Gastrocnemius medialis (tissue), 4 donors: ENCODE measurements around the gene SPI1.

Experiments
- POLR2A ChIP-seq, 2 donors: fragments of 450-650 bp; IDR thresholded peaks; one replicate each; pipeline ENCODE4 v1.6.1; 2017; ENCODE audit warnings: antibody characterized with exemption in 2 of 2, mild to moderate bottlenecking in 2 of 2, moderate library complexity in 2 of 2
- TF ChIP-seq, protein P1 (sequence below), 5 experiments: fragments of 450-650 bp in 3 of 5; fragments of 200-600 bp in 2 of 5; sonication (generic) in 2 of 5; IDR thresholded peaks in 4 of 5; conservative IDR thresholded peaks in 1 of 5; 1 replicate in 4 of 5; 2 replicates in 1 of 5; pipeline ENCODE4 v1.5.1; 2016 to 2019; ENCODE audit warnings: antibody characterized with exemption in 5 of 5, mild to moderate bottlenecking in 3 of 5, moderate library complexity in 3 of 5

GRCh38 chr11:47353978-47354774 is 24.2 kb downstream of the SPI1 start:
- TF ChIP-seq, protein P1, sequence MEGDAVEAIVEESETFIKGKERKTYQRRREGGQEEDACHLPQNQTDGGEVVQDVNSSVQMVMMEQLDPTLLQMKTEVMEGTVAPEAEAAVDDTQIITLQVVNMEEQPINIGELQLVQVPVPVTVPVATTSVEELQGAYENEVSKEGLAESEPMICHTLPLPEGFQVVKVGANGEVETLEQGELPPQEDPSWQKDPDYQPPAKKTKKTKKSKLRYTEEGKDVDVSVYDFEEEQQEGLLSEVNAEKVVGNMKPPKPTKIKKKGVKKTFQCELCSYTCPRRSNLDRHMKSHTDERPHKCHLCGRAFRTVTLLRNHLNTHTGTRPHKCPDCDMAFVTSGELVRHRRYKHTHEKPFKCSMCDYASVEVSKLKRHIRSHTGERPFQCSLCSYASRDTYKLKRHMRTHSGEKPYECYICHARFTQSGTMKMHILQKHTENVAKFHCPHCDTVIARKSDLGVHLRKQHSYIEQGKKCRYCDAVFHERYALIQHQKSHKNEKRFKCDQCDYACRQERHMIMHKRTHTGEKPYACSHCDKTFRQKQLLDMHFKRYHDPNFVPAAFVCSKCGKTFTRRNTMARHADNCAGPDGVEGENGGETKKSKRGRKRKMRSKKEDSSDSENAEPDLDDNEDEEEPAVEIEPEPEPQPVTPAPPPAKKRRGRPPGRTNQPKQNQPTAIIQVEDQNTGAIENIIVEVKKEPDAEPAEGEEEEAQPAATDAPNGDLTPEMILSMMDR (IDR thresholded peaks at IDR 0.05 in 4 of 5, conservative IDR thresholded peaks at IDR 0.05 in 1 of 5), result no peak
- no peak for TF ChIP-seq POLR2A (IDR thresholded peaks at IDR 0.05)
